Vagina (tissue), 2 donors: ENCODE measurements around the gene MAN1A1.

Experiments
- CTCF ChIP-seq, 3 experiments: fragments of 450-650 bp in 2 of 3; fragments of 200-600 bp in 1 of 3; sonication (generic) in 1 of 3; IDR thresholded peaks; one replicate each; pipeline ENCODE4 v1.5.1; 2017 to 2019; ENCODE audit warnings: antibody characterized with exemption in 3 of 3, mild to moderate bottlenecking in 2 of 3, moderate library complexity in 2 of 3
- POLR2A ChIP-seq, 2 donors: fragments of 450-650 bp; IDR thresholded peaks; one replicate each; pipeline ENCODE4 v1.6.1; 2017; ENCODE audit warnings: antibody characterized with exemption in 2 of 2, mild to moderate bottlenecking in 2 of 2, moderate library complexity in 2 of 2

GRCh38 chr6:119310486-119311036, 39.0 kb downstream of the MAN1A1 start:
- TF ChIP-seq CTCF (IDR thresholded peaks at IDR 0.05): no peak
- TF ChIP-seq POLR2A (IDR thresholded peaks at IDR 0.05): no peak
